Transverse colon (tissue), 3 donors: ENCODE measurements around the gene PCDHA2.

ENCODE experiments used
- CTCF ChIP-seq, 5 experiments: fragments of 200-600 bp in 3 of 5; fragments of 450-650 bp in 2 of 5; sonication (generic) in 3 of 5; IDR thresholded peaks; 1 replicate in 2 of 5; 2 replicates in 3 of 5; pipeline ENCODE4 v1.5.1; 2016 to 2017; ENCODE audit warnings: antibody characterized with exemption in 5 of 5, inconsistent platforms in 3 of 5, mild to moderate bottlenecking in 2 of 5, moderate library complexity in 1 of 5
- EP300 ChIP-seq: sonication (generic); formaldehyde crosslinking; IDR thresholded peaks from one replicate; pipeline ENCODE4 v1.6.1; 2017; ENCODE audit warnings: antibody characterized with exemption, low read depth
- POLR2A ChIP-seq: fragments of 450-650 bp; IDR thresholded peaks from one replicate; pipeline ENCODE4 v1.6.1; 2016; ENCODE audit warnings: antibody characterized with exemption, mild to moderate bottlenecking, moderate library complexity

- TF ChIP-seq CTCF (IDR thresholded peaks at IDR 0.05) (no peak), POLR2A (no peak), EP300 (no peak)
Observed at GRCh38 chr5:140842798-140843733, 48.4 kb downstream of the PCDHA2 start.
